ENCODE measurements around the gene DRAP1.
"Not testable (repeated sequence)": the region's sequence is repeated elsewhere in the genome, so short reads cannot be mapped to it uniquely, and the experiment has no call there.

Gene DRAP1

GRCh38 chr11:65931773-65932557 is 12.7 kb downstream of the DRAP1 start:
- no peak for DNase-seq (ENCODE audit: low read depth)

GRCh38 chr11:65932558-65932919 is 13.3 kb downstream of the DRAP1 start:
- no peak for DNase-seq (ENCODE audit: low read depth)

- no peak for DNase-seq (ENCODE audit: low read depth)
Observed at GRCh38 chr11:65934014-65934413, 14.8 kb downstream of the DRAP1 start.

- DNase-seq (ENCODE audit: low read depth), result no peak
Observed at GRCh38 chr11:65937766-65938165, 18.5 kb downstream of the DRAP1 start.

- no peak for DNase-seq (ENCODE audit: low read depth)
Observed at GRCh38 chr11:65941720-65942310, 22.6 kb downstream of the DRAP1 start.

GRCh38 chr11:65942531-65942930 is 23.3 kb downstream of the DRAP1 start:
- DNase-seq (ENCODE audit: low read depth), result no peak

GRCh38 chr11:65944191-65944590 is 25.0 kb downstream of the DRAP1 start:
- DNase-seq (ENCODE audit: low read depth), result no peak

- no peak for DNase-seq (ENCODE audit: low read depth)
Observed at GRCh38 chr11:65944767-65945166, 25.5 kb downstream of the DRAP1 start.

GRCh38 chr11:65945430-65945911 is 26.2 kb downstream of the DRAP1 start, which contains the start of gene TSGA10IP:
Gene TSGA10IP, plus strand, starts transcription at chr11:65945480. Its CDS starts 196 bp downstream, at chr11:65945676.
- DNase-seq (ENCODE audit: low read depth), result no peak

GRCh38 chr11:65945941-65946558 is 26.8 kb downstream of the DRAP1 start:
- DNase-seq (ENCODE audit: low read depth), result no peak

GRCh38 chr11:65946655-65947054 is 27.4 kb downstream of the DRAP1 start:
- DNase-seq (ENCODE audit: low read depth), result no peak

GRCh38 chr11:65947133-65947532 is 27.9 kb downstream of the DRAP1 start:
- no peak for DNase-seq (ENCODE audit: low read depth)

GRCh38 chr11:65947603-65948125 is 28.4 kb downstream of the DRAP1 start:
- no peak for DNase-seq (ENCODE audit: low read depth)

GRCh38 chr11:65950711-65951110 is 31.5 kb downstream of the DRAP1 start:
- DNase-seq (ENCODE audit: low read depth), result not testable (repeated sequence)

GRCh38 chr11:65951641-65952040 is 32.4 kb downstream of the DRAP1 start:
- DNase-seq (ENCODE audit: low read depth), result not testable (repeated sequence)

GRCh38 chr11:65952052-65952521 is 32.9 kb downstream of the DRAP1 start:
- DNase-seq (ENCODE audit: low read depth), result no peak

- no peak for DNase-seq (ENCODE audit: low read depth)
Observed at GRCh38 chr11:65953471-65953870, 34.2 kb downstream of the DRAP1 start.

- no peak for DNase-seq (ENCODE audit: low read depth)
Observed at GRCh38 chr11:65954771-65955170, 35.5 kb downstream of the DRAP1 start.

GRCh38 chr11:65958291-65958690 is 39.1 kb downstream of the DRAP1 start:
- peak; percentile 33 for DNase-seq (ENCODE audit: low read depth)

GRCh38 chr11:65958774-65959420 is 39.7 kb downstream of the DRAP1 start:
- no peak for DNase-seq (ENCODE audit: low read depth)

- DNase-seq (ENCODE audit: low read depth), result peak; percentile 55
Observed at GRCh38 chr11:65960824-65961266, 41.6 kb downstream of the DRAP1 start.
